SK-N-SH treated with all-trans-retinoic acid at 6 μM for 48 hours (cell line): ENCODE measurements around the gene CHRNA4.

Experiments used
- ATAC-seq: fragments of 200-7000 bp; cut with Tn5 transposase; 3 replicates; pipeline ENCODE4 v1.9.1; 2020; ENCODE audit warnings: mild to moderate bottlenecking, moderate library complexity
- ARNTL ChIP-seq: fragments of 450-650 bp; formaldehyde crosslinking; IDR thresholded peaks from 2 replicates; pipeline ENCODE4 v1.5.0; 2020; ENCODE audit warnings: low read depth, mild to moderate bottlenecking, moderate library complexity, borderline replicate concordance
- BACH2 ChIP-seq: fragments of 250-450 bp; sonication (Bioruptor Pico); IDR thresholded peaks from 2 replicates; pipeline ENCODE4 v1.9.0; 2021; ENCODE audit warnings: mild to moderate bottlenecking, borderline replicate concordance
- CSDC2 ChIP-seq: fragments of 250-450 bp; sonication (Bioruptor Pico); IDR thresholded peaks from 2 replicates; pipeline ENCODE4 v1.5.0; 2020; ENCODE audit warnings: mild to moderate bottlenecking, moderate library complexity
- ESRRG ChIP-seq: fragments of 250-450 bp; sonication (Bioruptor Pico); IDR thresholded peaks from 2 replicates; pipeline ENCODE4 v1.6.1; 2021; ENCODE audit warnings: mild to moderate bottlenecking
- GLIS3 ChIP-seq: fragments of 250-450 bp; sonication (Bioruptor Pico); IDR thresholded peaks from 2 replicates; pipeline ENCODE4 v1.5.0; 2020; ENCODE audit warnings: mild to moderate bottlenecking, moderate library complexity
- ISL1 ChIP-seq: fragments of 250-450 bp; sonication (Bioruptor Pico); IDR thresholded peaks from 2 replicates; pipeline ENCODE4 v2.1.2; 2022; ENCODE audit warnings: mild to moderate bottlenecking, moderate library complexity
- OSR1 ChIP-seq: fragments of 250-450 bp; sonication (Bioruptor Pico); IDR thresholded peaks from 2 replicates; pipeline ENCODE4 v1.8.0; 2022; ENCODE audit warnings: moderate library complexity, mild to moderate bottlenecking, inconsistent platforms
- PPARA ChIP-seq: fragments of 250-450 bp; sonication (Bioruptor Pico); IDR thresholded peaks from 2 replicates; pipeline ENCODE4 v1.5.0; 2020; ENCODE audit warnings: mild to moderate bottlenecking, borderline replicate concordance
- SNAI2 ChIP-seq: fragments of 250-450 bp; sonication (Bioruptor Pico); IDR thresholded peaks from 2 replicates; pipeline ENCODE4 v1.5.0; 2020; ENCODE audit warnings: mild to moderate bottlenecking, moderate library complexity
- TCF4 ChIP-seq: fragments of 250-450 bp; sonication (Bioruptor Pico); IDR thresholded peaks from 2 replicates; pipeline ENCODE4 v1.8.0; 2021; ENCODE audit warnings: mild to moderate bottlenecking, moderate library complexity, borderline replicate concordance
- TOX ChIP-seq: fragments of 250-450 bp; sonication (Bioruptor Pico); IDR thresholded peaks from 2 replicates; pipeline ENCODE4 v1.8.0; 2021; ENCODE audit warnings: mild to moderate bottlenecking, moderate library complexity, borderline replicate concordance
- ZC3H10 ChIP-seq: fragments of 250-450 bp; sonication (Bioruptor Pico); IDR thresholded peaks from 2 replicates; pipeline ENCODE4 v1.5.1; 2021; ENCODE audit warnings: mild to moderate bottlenecking, moderate library complexity
- ZFP3 ChIP-seq: fragments of 250-450 bp; sonication (Bioruptor Pico); IDR thresholded peaks from 2 replicates; pipeline ENCODE4 v1.5.0; 2020; ENCODE audit warnings: mild to moderate bottlenecking, moderate library complexity
- ZNF565 ChIP-seq: fragments of 450-650 bp; formaldehyde crosslinking; conservative IDR thresholded peaks from 2 replicates; pipeline ENCODE4 v1.5.0; 2020; ENCODE audit warnings: low read depth, mild to moderate bottlenecking, moderate library complexity
- ZNF70 ChIP-seq: fragments of 450-650 bp; formaldehyde crosslinking; IDR thresholded peaks from 2 replicates; pipeline ENCODE4 v1.5.0; 2020; ENCODE audit warnings: mild to moderate bottlenecking, moderate library complexity
- ZNF8 ChIP-seq: fragments of 450-650 bp; formaldehyde crosslinking; IDR thresholded peaks from 2 replicates; pipeline ENCODE4 v1.5.0; 2020; ENCODE audit warnings: mild to moderate bottlenecking, moderate library complexity
- TF ChIP-seq, protein P1 (sequence below): fragments of 250-450 bp; sonication (Bioruptor Pico); IDR thresholded peaks from 2 replicates; pipeline ENCODE4 v1.5.0; 2020; ENCODE audit warnings: mild to moderate bottlenecking, moderate library complexity
- TF ChIP-seq, protein P2 (sequence below): fragments of 250-450 bp; sonication (Bioruptor Pico); IDR thresholded peaks from 2 replicates; pipeline ENCODE4 v1.5.1; 2020; ENCODE audit warnings: low read depth, mild to moderate bottlenecking, moderate library complexity
- TF ChIP-seq, protein P3 (sequence below): fragments of 250-450 bp; sonication (Bioruptor Pico); IDR thresholded peaks from 2 replicates; pipeline ENCODE4 v1.8.0; 2021; ENCODE audit warnings: low read depth, mild to moderate bottlenecking, moderate library complexity, borderline replicate concordance
- TF ChIP-seq, protein P4 (sequence below): fragments of 250-450 bp; sonication (Bioruptor Pico); IDR thresholded peaks from 2 replicates; pipeline ENCODE4 v1.5.1; 2021; ENCODE audit warnings: mild to moderate bottlenecking, moderate library complexity

CHRNA4 gene

DNA sequence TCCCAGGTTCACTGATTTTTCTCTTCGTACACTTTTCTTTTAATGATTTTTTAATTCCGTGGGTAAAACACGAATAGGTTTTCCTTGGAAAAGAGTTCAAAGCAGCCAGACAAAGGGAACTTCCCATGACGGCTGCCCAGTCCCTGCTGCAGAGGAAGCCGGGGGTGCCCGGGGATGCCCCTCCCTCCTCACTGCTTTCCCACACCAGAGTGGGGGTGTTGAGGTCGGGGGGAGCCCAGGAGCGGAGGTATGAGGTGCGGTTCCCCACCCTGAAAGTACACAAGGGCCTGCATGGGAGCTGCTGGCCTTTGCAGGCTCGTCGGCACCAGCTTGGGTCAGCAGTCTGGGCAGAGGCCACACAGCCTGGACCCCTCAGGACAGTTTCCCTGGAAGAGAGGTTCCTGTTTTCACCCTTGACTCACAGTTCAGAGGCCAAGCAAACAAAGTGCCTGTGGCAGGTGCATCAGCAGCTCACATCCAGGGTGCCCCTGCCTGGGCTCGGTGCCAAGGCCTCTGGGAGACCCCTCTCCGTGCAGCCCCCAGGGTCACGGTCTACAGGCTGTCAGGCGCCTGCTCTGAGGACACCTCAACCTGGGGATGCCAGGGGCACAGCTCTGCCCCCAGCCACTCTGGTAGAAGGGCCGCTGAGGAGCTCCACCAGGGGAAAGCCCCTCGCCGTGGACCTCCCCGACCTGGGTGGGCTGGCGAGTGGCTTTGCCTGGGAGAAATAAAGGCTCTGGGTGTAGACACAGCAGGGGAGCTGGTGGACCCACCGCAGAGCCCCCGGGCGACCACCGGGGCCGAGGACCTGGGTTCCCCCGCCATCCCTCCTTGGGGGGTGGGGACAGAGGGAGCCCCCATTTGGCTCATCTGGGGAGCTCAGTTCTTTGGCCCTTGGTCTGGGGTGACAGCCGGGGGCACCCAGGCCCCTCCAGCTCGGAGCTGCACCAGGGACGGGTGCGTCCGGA is 15.4 kb upstream of the CHRNA4 start:
- TF ChIP-seq CSDC2 (CRISPR knock-in tag) (no peak), ZNF565 (CRISPR knock-in tag) (no peak)
- no peak for ATAC-seq

DNA sequence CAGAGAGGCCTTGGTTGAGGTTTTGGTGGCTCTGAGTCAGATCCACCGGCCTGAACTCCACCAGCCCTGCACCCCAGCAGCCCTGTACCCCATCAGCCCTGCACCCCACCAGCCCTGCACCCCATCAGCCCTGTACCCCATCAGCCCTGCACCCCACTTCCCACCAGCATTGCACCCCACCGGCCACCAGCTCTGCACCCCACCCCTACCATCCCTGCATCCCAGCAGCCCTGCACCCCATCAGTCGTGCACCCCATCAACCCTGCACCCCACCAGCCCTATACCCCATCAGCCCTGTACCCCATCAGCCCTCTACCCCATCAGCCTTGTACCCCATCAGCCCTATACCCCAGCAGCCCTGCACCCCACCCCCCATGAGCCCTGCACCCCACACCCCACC is 14.3 kb upstream of the CHRNA4 start:
- TF ChIP-seq ZNF70 (CRISPR knock-in tag) (no peak), ZC3H10 (CRISPR knock-in tag) (no peak), TOX (CRISPR knock-in tag) (no peak), SNAI2 (CRISPR knock-in tag) (no peak), TCF4 (CRISPR knock-in tag) (no peak)
- TF ChIP-seq, protein P1, sequence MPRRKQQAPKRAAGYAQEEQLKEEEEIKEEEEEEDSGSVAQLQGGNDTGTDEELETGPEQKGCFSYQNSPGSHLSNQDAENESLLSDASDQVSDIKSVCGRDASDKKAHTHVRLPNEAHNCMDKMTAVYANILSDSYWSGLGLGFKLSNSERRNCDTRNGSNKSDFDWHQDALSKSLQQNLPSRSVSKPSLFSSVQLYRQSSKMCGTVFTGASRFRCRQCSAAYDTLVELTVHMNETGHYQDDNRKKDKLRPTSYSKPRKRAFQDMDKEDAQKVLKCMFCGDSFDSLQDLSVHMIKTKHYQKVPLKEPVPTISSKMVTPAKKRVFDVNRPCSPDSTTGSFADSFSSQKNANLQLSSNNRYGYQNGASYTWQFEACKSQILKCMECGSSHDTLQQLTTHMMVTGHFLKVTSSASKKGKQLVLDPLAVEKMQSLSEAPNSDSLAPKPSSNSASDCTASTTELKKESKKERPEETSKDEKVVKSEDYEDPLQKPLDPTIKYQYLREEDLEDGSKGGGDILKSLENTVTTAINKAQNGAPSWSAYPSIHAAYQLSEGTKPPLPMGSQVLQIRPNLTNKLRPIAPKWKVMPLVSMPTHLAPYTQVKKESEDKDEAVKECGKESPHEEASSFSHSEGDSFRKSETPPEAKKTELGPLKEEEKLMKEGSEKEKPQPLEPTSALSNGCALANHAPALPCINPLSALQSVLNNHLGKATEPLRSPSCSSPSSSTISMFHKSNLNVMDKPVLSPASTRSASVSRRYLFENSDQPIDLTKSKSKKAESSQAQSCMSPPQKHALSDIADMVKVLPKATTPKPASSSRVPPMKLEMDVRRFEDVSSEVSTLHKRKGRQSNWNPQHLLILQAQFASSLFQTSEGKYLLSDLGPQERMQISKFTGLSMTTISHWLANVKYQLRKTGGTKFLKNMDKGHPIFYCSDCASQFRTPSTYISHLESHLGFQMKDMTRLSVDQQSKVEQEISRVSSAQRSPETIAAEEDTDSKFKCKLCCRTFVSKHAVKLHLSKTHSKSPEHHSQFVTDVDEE (CRISPR knock-in tag), result no peak
- ATAC-seq, result no peak

DNA sequence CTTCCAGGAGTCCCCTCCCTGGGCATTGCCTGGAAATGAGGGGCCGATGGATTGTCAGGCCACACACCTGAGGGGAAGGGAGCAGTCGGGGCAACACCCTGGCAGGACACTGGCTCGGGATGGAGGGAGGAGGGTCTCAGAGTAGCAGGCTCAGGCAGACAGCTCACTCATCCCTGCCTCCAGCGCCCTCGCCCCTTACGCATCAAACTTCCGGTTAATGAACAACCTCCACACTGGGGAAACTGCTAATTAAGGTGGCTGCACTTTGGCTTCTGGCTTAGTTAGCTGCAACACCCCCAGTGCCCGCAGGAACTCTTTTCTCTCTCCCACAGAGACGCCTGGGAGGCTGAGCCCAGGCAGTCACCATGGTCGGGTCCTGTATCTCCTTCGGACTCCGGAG is 13.4 kb upstream of the CHRNA4 start:
- no peak for ATAC-seq
- TF ChIP-seq GLIS3 (no peak), ZNF70 (CRISPR knock-in tag) (no peak), SNAI2 (CRISPR knock-in tag) (no peak), ZFP3 (CRISPR knock-in tag) (no peak), ZNF565 (CRISPR knock-in tag) (no peak), ESRRG (CRISPR knock-in tag) (no peak), BACH2 (CRISPR knock-in tag) (no peak), TCF4 (CRISPR knock-in tag) (no peak), OSR1 (CRISPR knock-in tag) (no peak), ARNTL (CRISPR knock-in tag) (no peak), ZNF8 (CRISPR knock-in tag) (no peak)
- TF ChIP-seq, protein P2, sequence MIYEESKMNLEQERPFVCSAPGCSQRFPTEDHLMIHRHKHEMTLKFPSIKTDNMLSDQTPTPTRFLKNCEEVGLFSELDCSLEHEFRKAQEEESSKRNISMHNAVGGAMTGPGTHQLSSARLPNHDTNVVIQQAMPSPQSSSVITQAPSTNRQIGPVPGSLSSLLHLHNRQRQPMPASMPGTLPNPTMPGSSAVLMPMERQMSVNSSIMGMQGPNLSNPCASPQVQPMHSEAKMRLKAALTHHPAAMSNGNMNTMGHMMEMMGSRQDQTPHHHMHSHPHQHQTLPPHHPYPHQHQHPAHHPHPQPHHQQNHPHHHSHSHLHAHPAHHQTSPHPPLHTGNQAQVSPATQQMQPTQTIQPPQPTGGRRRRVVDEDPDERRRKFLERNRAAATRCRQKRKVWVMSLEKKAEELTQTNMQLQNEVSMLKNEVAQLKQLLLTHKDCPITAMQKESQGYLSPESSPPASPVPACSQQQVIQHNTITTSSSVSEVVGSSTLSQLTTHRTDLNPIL (CRISPR knock-in tag), result no peak
- TF ChIP-seq, protein P1 (CRISPR knock-in tag), result no peak

DNA sequence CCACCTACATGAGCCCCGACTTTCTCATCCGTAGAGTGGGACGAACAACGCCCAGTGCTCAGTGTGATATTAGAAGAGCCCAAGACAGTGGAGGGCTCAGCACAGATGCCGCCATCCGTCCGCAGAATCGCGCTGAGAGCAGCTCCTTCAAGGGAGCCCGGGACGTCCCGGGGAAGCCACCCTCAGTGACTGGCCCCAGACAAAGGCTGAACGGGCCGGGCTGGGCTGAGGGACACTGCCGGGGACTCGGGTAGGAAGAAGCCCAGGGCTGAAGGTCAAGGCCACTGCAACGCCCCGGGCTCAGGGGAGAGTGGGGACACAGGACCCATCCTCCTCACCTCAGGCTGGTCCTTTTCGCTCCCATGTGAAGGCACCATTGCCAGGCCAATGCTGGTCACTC is 12.8 kb upstream of the CHRNA4 start:
- ATAC-seq, result no peak
- TF ChIP-seq ISL1 (no peak), ESRRG (CRISPR knock-in tag) (no peak), PPARA (CRISPR knock-in tag) (no peak), TCF4 (CRISPR knock-in tag) (no peak), ARNTL (CRISPR knock-in tag) (no peak), ZC3H10 (CRISPR knock-in tag) (no peak), ZNF70 (CRISPR knock-in tag) (no peak)
- TF ChIP-seq, protein P3, sequence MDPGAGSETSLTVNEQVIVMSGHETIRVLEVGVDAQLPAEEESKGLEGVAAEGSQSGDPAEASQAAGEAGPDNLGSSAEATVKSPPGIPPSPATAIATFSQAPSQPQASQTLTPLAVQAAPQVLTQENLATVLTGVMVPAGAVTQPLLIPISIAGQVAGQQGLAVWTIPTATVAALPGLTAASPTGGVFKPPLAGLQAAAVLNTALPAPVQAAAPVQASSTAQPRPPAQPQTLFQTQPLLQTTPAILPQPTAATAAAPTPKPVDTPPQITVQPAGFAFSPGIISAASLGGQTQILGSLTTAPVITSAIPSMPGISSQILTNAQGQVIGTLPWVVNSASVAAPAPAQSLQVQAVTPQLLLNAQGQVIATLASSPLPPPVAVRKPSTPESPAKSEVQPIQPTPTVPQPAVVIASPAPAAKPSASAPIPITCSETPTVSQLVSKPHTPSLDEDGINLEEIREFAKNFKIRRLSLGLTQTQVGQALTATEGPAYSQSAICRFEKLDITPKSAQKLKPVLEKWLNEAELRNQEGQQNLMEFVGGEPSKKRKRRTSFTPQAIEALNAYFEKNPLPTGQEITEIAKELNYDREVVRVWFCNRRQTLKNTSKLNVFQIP, result no peak
- TF ChIP-seq, protein P4, sequence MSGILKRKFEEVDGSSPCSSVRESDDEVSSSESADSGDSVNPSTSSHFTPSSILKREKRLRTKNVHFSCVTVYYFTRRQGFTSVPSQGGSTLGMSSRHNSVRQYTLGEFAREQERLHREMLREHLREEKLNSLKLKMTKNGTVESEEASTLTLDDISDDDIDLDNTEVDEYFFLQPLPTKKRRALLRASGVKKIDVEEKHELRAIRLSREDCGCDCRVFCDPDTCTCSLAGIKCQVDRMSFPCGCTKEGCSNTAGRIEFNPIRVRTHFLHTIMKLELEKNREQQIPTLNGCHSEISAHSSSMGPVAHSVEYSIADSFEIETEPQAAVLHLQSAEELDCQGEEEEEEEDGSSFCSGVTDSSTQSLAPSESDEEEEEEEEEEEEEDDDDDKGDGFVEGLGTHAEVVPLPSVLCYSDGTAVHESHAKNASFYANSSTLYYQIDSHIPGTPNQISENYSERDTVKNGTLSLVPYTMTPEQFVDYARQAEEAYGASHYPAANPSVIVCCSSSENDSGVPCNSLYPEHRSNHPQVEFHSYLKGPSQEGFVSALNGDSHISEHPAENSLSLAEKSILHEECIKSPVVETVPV (CRISPR knock-in tag), result no peak
